Measurements from ENCODE around the gene DCUN1D2. TPM values are rescaled to one million over a fixed set of nuclear protein-coding genes. Genes with fewer than 3 reads are reported as not detected.
A peak's percentile ranks its signal among the peaks of the same experiment; 100 is the strongest.

Gene DCUN1D2
- total and polyA plus RNA-seq, 3 experiments from 2014 or later: 8.8 to 16.8 (median 16.2) TPM

DNA sequence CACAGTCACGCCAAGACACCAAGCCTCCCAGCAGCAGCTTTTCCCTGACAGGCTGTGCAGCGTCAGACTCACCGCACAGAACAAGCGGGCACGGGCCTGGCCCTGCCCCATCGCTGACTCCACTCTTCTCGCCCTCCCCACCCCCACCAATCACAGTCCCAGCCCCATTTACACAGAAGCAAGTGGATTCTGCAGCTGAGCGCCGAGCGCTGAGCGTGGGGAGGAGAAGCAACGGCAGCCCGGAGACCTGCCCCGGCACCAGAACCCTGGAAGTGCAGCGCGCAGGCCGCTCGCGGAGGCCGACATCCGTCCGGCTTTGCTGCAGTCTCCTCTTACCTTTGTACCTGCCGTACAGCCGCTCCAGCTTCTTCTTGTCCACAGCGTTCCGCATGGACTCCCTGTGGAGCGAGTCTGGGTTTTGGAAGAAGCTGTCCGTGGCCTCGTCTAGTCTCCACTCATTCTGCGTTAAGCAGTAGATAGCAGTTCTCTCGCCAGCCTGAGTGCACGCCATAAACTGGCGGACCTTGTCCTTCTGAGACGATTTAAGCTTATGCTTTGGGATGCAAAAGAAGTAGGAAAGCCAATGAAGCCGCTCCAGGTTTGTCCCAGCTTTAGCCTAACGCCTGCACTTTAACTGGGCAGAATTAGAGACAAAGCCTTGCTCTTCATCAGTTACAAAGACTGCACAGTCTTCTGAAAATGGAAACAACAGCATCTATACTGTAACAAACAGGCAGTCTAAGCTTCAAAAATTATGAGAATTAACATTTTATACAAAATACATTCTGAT lies 6.8 kb downstream of the DCUN1D2 start:
- CTCF ChIA-PET: interaction anchor here (1.2 to 1.5 kb wide), 3 partner anchors 9 to 12 kb away, joined by 3 to 4 read pairs (median 4); no protein-coding TSS in a partner anchor
- Mint-ChIP-seq H3K36me3 (peaks cover 3 to 35% (median 6%) of the 10 kb centered on the region in 3 donors), H3K4me3 (no peak overlapping the region), H3K27ac (peak overlapping the region in 2 of 8 donors; percentile 3 to 29), H3K9me3 (no peaks in the 10 kb centered on the region), H3K27me3 (no peaks in the 10 kb centered on the region), H3K4me1 (peaks cover 21 to 43% (median 35%) of the 10 kb centered on the region in 3 donors)
- no peak for DNase-seq
- POLR2A ChIA-PET: no interaction called here
- no peaks in the 10 kb centered on the region for H3K9me3 ChIP-seq (ENCODE audit: low read length)
- no peaks in the 10 kb centered on the region for H3K27me3 ChIP-seq (ENCODE audit: insufficient read depth, low read length, poor library complexity, severe bottlenecking)
- H3K4me3 ChIP-seq (ENCODE audit: low read length): no peak overlapping the region
- H3K4me1 ChIP-seq (ENCODE audit: insufficient read depth, low read length): peaks cover 9% of the 10 kb centered on the region
- H3K27ac ChIP-seq (ENCODE audit: low read depth, low read length): no peak overlapping the region
- peaks cover 10% of the 10 kb centered on the region for H3K36me3 ChIP-seq (ENCODE audit: insufficient read depth, low read length)

- POLR2A ChIA-PET: no interaction called here
- no peak overlapping the region for H3K4me3 Mint-ChIP-seq
- H3K9me3 Mint-ChIP-seq: no peaks in the 10 kb centered on the region
- H3K4me3 ChIP-seq (ENCODE audit: low read length): no peak overlapping the region
- H3K27ac Mint-ChIP-seq: peak overlapping the region in 1 of 8 donors; percentile 3
- no peaks in the 10 kb centered on the region for H3K27me3 Mint-ChIP-seq
- CTCF ChIA-PET: interaction anchor here (1.5 to 2.3 kb wide), 3 partner anchors 7 to 13 kb away, joined by 4 to 6 read pairs (median 4); partner anchors contain the start of gene DCUN1D2
- no peaks in the 10 kb centered on the region for H3K27me3 ChIP-seq (ENCODE audit: insufficient read depth, low read length, poor library complexity, severe bottlenecking)
- no peak for DNase-seq
- H3K27ac ChIP-seq (ENCODE audit: low read depth, low read length): no peak overlapping the region
- H3K36me3 ChIP-seq (ENCODE audit: insufficient read depth, low read length): peaks cover 10% of the 10 kb centered on the region
- no peaks in the 10 kb centered on the region for H3K9me3 ChIP-seq (ENCODE audit: low read length)
- H3K36me3 Mint-ChIP-seq: peaks cover 6 to 40% (median 12%) of the 10 kb centered on the region in 3 donors
- H3K4me1 Mint-ChIP-seq: peaks cover 16 to 36% (median 28%) of the 10 kb centered on the region in 3 donors
- peaks cover 4% of the 10 kb centered on the region for H3K4me1 ChIP-seq (ENCODE audit: insufficient read depth, low read length)
These were observed 7.4 kb downstream of the DCUN1D2 start for GRCh38 chr13:113483081-113483480.

DNA sequence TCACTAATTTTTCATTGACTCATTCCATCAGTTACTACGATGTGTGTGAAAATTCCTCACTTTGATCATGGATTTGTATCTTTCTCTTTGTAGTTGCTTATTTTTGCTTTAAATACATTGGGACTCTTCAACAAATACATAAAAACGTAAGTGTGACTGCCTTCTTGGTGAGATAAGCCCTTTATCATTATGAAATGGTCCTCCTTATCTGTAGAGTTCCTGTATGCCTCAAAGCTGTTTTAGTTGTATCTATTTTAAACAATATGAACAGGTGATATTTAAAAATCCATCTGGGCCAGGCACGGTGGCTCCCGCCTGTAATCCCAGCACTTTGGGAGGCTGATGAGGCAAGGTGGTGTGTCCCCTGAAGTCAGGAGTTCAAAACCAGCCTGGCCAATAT lies 11.3 kb downstream of the DCUN1D2 start:
- no peaks in the 10 kb centered on the region for H3K27me3 Mint-ChIP-seq
- H3K36me3 Mint-ChIP-seq: peaks cover 14 to 75% (median 16%) of the 10 kb centered on the region in 3 donors
- H3K27ac Mint-ChIP-seq: peak overlapping the region in 1 of 8 donors; percentile 46
- Histone ChIP-seq H3K9me3 (ENCODE audit: low read length) (no peaks in the 10 kb centered on the region), H3K4me1 (ENCODE audit: insufficient read depth, low read length) (no peaks in the 10 kb centered on the region), H3K36me3 (ENCODE audit: insufficient read depth, low read length) (peaks cover 10% of the 10 kb centered on the region), H3K27me3 (ENCODE audit: insufficient read depth, low read length, poor library complexity, severe bottlenecking) (no peaks in the 10 kb centered on the region), H3K4me3 (ENCODE audit: low read length) (no peak overlapping the region), H3K27ac (ENCODE audit: low read depth, low read length) (no peak overlapping the region)
- no peaks in the 10 kb centered on the region for H3K9me3 Mint-ChIP-seq
- no peak for DNase-seq
- POLR2A ChIA-PET: interaction anchor here (0.7 kb wide), 1 partner anchor 19 kb away, joined by 3 read pairs; no protein-coding TSS in a partner anchor
- H3K4me1 Mint-ChIP-seq: peaks cover 6 to 10% (median 9%) of the 10 kb centered on the region in 3 donors
- no peak overlapping the region for H3K4me3 Mint-ChIP-seq
- CTCF ChIA-PET: no interaction called here

- no peaks in the 10 kb centered on the region for H3K9me3 ChIP-seq (ENCODE audit: low read length)
- Mint-ChIP-seq H3K4me3 (no peak overlapping the region), H3K9me3 (no peaks in the 10 kb centered on the region), H3K27ac (no peak overlapping the region), H3K36me3 (peaks cover 16 to 76% (median 17%) of the 10 kb centered on the region in 3 donors), H3K4me1 (no peaks in the 10 kb centered on the region), H3K27me3 (no peaks in the 10 kb centered on the region)
- ChIA-PET POLR2A (no interaction called here), CTCF (no interaction called here)
- H3K36me3 ChIP-seq (ENCODE audit: insufficient read depth, low read length): peaks cover 10% of the 10 kb centered on the region
- no peaks in the 10 kb centered on the region for H3K4me1 ChIP-seq (ENCODE audit: insufficient read depth, low read length)
- no peak overlapping the region for H3K27ac ChIP-seq (ENCODE audit: low read depth, low read length)
- H3K4me3 ChIP-seq (ENCODE audit: low read length): no peak overlapping the region
- no peak for DNase-seq
- no peaks in the 10 kb centered on the region for H3K27me3 ChIP-seq (ENCODE audit: insufficient read depth, low read length, poor library complexity, severe bottlenecking)
These were observed 12.8 kb downstream of the DCUN1D2 start for GRCh38 chr13:113477724-113478123.

DNA sequence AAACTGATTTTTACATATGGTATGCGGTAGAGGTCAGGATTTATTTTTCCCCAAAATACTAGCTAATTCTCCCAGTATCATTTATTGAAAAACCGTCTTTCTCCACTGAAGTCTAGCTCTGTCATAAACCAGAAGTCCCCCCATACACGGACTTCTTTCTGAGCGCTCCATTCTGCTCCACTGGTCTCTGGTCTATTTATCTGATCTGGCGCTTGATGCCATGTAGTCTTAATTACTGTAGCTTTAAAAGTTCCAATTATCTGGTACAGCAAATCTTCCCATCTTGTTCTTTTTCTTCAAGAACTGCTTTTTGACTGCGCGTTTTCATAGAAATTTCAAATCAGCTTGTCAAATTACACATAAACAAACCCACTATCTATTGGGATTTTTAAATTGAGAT lies 13.7 kb downstream of the DCUN1D2 start:
- Mint-ChIP-seq H3K36me3 (peaks cover 16 to 75% (median 17%) of the 10 kb centered on the region in 3 donors), H3K27me3 (no peaks in the 10 kb centered on the region), H3K4me3 (no peak overlapping the region), H3K4me1 (no peaks in the 10 kb centered on the region), H3K27ac (no peak overlapping the region), H3K9me3 (no peaks in the 10 kb centered on the region)
- no peaks in the 10 kb centered on the region for H3K4me1 ChIP-seq (ENCODE audit: insufficient read depth, low read length)
- H3K27me3 ChIP-seq (ENCODE audit: insufficient read depth, low read length, poor library complexity, severe bottlenecking): no peaks in the 10 kb centered on the region
- ChIA-PET POLR2A (no interaction called here), CTCF (no interaction called here)
- no peaks in the 10 kb centered on the region for H3K9me3 ChIP-seq (ENCODE audit: low read length)
- DNase-seq: no peak
- H3K27ac ChIP-seq (ENCODE audit: low read depth, low read length): no peak overlapping the region
- peaks cover 10% of the 10 kb centered on the region for H3K36me3 ChIP-seq (ENCODE audit: insufficient read depth, low read length)
- H3K4me3 ChIP-seq (ENCODE audit: low read length): no peak overlapping the region

- H3K27ac Mint-ChIP-seq: no peak overlapping the region
- H3K4me3 Mint-ChIP-seq: no peak overlapping the region
- Histone ChIP-seq H3K27ac (ENCODE audit: low read depth, low read length) (no peak overlapping the region), H3K27me3 (ENCODE audit: insufficient read depth, low read length, poor library complexity, severe bottlenecking) (no peaks in the 10 kb centered on the region), H3K4me1 (ENCODE audit: insufficient read depth, low read length) (no peaks in the 10 kb centered on the region), H3K36me3 (ENCODE audit: insufficient read depth, low read length) (peaks cover 10% of the 10 kb centered on the region), H3K4me3 (ENCODE audit: low read length) (no peak overlapping the region), H3K9me3 (ENCODE audit: low read length) (no peaks in the 10 kb centered on the region)
- no peaks in the 10 kb centered on the region for H3K27me3 Mint-ChIP-seq
- peaks cover 0 to 6% (median 6%) of the 10 kb centered on the region in 3 donors for H3K4me1 Mint-ChIP-seq
- peaks cover 23 to 80% (median 25%) of the 10 kb centered on the region in 3 donors for H3K36me3 Mint-ChIP-seq
- ChIA-PET POLR2A (no interaction called here), CTCF (no interaction called here)
- DNase-seq: no peak
- no peaks in the 10 kb centered on the region for H3K9me3 Mint-ChIP-seq
These were observed 14.6 kb downstream of the DCUN1D2 start for GRCh38 chr13:113475911-113476310.

DNA sequence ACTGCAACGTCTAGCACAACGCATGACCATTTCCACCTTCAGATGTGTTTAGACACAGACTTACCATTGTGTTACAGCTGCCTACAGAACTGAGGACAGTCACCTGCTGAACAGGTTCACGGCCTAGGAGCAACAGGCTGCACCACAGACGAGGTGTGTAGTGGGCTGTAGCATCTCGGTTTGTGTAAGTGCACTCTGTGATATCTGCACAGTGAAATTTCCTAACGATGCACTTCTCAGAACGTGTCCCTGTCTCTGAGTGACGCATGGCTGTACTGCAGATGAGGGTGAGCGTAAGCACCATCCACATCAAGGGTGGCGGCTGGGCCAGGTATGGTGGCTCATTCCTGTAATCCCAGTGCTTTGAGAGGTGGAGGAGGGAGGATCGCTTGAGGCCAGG lies 15.2 kb downstream of the DCUN1D2 start:
- Histone ChIP-seq H3K4me3 (ENCODE audit: low read length) (no peak overlapping the region), H3K36me3 (ENCODE audit: insufficient read depth, low read length) (peaks cover 10% of the 10 kb centered on the region), H3K4me1 (ENCODE audit: insufficient read depth, low read length) (no peaks in the 10 kb centered on the region), H3K27me3 (ENCODE audit: insufficient read depth, low read length, poor library complexity, severe bottlenecking) (no peaks in the 10 kb centered on the region), H3K9me3 (ENCODE audit: low read length) (no peaks in the 10 kb centered on the region), H3K27ac (ENCODE audit: low read depth, low read length) (no peak overlapping the region)
- Mint-ChIP-seq H3K27ac (no peak overlapping the region), H3K4me1 (peaks cover 0 to 6% (median 6%) of the 10 kb centered on the region in 3 donors), H3K36me3 (peaks cover 23 to 79% (median 25%) of the 10 kb centered on the region in 3 donors), H3K9me3 (no peaks in the 10 kb centered on the region), H3K4me3 (no peak overlapping the region), H3K27me3 (no peaks in the 10 kb centered on the region)
- ChIA-PET CTCF (interaction anchor here (1.4 kb wide), 1 partner anchor 9 kb away, joined by 3 read pairs; no protein-coding TSS in a partner anchor), POLR2A (no interaction called here)
- no peak for DNase-seq

DNA sequence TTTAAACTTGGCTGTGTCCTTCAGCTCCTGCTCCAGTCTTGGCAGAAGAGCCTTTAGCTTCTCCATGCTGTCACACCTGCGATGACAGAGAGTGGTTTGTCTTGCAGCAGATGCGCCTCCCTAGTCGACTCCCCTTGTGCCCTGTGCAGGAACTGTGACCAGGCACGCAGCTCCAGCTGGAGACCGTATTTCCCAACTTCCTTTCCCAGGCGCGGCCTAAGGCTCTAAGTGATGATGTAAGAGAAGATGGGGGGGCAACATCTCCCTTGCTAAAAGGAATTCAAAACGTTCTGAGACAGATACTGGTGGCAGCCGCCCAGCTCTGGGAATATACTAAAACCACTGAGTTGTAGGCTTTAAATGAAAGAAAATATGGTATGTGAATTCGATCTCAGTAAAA lies 16.3 kb downstream of the DCUN1D2 start:
- ChIA-PET CTCF (interaction anchor here (1.4 to 1.5 kb wide), 2 partner anchors 8 to 10 kb away, joined by 3 to 4 read pairs; no protein-coding TSS in a partner anchor), POLR2A (no interaction called here)
- no peak overlapping the region for H3K27ac ChIP-seq (ENCODE audit: low read depth, low read length)
- H3K9me3 ChIP-seq (ENCODE audit: low read length): no peaks in the 10 kb centered on the region
- H3K4me1 ChIP-seq (ENCODE audit: insufficient read depth, low read length): no peaks in the 10 kb centered on the region
- Mint-ChIP-seq H3K4me1 (peaks cover 0 to 8% (median 6%) of the 10 kb centered on the region in 3 donors), H3K9me3 (no peaks in the 10 kb centered on the region), H3K27me3 (no peaks in the 10 kb centered on the region), H3K27ac (peak overlapping the region in 1 of 8 donors; percentile 59), H3K36me3 (peaks cover 22 to 79% (median 26%) of the 10 kb centered on the region in 3 donors), H3K4me3 (no peak overlapping the region)
- no peak overlapping the region for H3K4me3 ChIP-seq (ENCODE audit: low read length)
- no peak for DNase-seq
- H3K27me3 ChIP-seq (ENCODE audit: insufficient read depth, low read length, poor library complexity, severe bottlenecking): no peaks in the 10 kb centered on the region
- peaks cover 2% of the 10 kb centered on the region for H3K36me3 ChIP-seq (ENCODE audit: insufficient read depth, low read length)
